H4 (cell line): ENCODE data around the gene KIAA0930. TPM values are rescaled to one million over a fixed set of nuclear protein-coding genes. Genes with fewer than 3 reads are reported as not detected.
"Not testable (repeated sequence)": the region's sequence is repeated elsewhere in the genome, so short reads cannot be mapped to it uniquely, and the experiment has no call there.

Source experiments
- DNase-seq: peaks from one replicate; pipeline ENCODE4 v3.0.0-alpha.2; 2015; ENCODE audit warnings: low spot score
- total RNA-seq: library from RNA; depleted of rRNA; stranded (reverse); fragments of >200 nt; shearing (Covaris generic); gene quantifications from 2 replicates; pipeline ENCODE4 v1.2.3, GENCODE V29; 2014; rRNA removed

Gene KIAA0930
- total RNA-seq: 76.7 and 97.2 TPM in 2 replicates

GRCh38 chr22:45240810-45241631 lies at the start of gene KIAA0930:
Gene KIAA0930, minus strand, starts transcription at chr22:45240894. Its CDS starts 191 bp downstream, at chr22:45240703.
- no peak for DNase-seq

- DNase-seq: no peak
Measured at GRCh38 chr22:45286854-45287551, 46.3 kb upstream of the KIAA0930 start.

GRCh38 chr22:45285263-45286058 lies 44.8 kb upstream of the KIAA0930 start:
- no peak for DNase-seq

GRCh38 chr22:45284705-45285262 lies 44.1 kb upstream of the KIAA0930 start, which contains the start of gene UPK3A:
Gene UPK3A, plus strand, starts transcription at chr22:45284949. Its CDS starts 65 bp downstream, at chr22:45285014.
- no peak for DNase-seq

GRCh38 chr22:45281010-45281409 lies 40.3 kb upstream of the KIAA0930 start:
- no peak for DNase-seq

GRCh38 chr22:45280587-45280980 lies 39.9 kb upstream of the KIAA0930 start:
- no peak for DNase-seq

GRCh38 chr22:45278125-45278524 lies 37.4 kb upstream of the KIAA0930 start:
- no peak for DNase-seq

- DNase-seq: not testable (repeated sequence)
Measured at GRCh38 chr22:45277720-45278119, 37.0 kb upstream of the KIAA0930 start.

- no peak for DNase-seq
Measured at GRCh38 chr22:45276507-45277105, 35.9 kb upstream of the KIAA0930 start.

- DNase-seq: no peak
Measured at GRCh38 chr22:45273452-45274075, 32.9 kb upstream of the KIAA0930 start.

GRCh38 chr22:45272498-45272897 lies 31.8 kb upstream of the KIAA0930 start:
- no peak for DNase-seq

GRCh38 chr22:45271667-45272201 lies 31.0 kb upstream of the KIAA0930 start:
- DNase-seq: no peak

GRCh38 chr22:45270095-45271020 lies 29.7 kb upstream of the KIAA0930 start:
- DNase-seq: no peak

GRCh38 chr22:45268958-45269844 lies 28.5 kb upstream of the KIAA0930 start:
- DNase-seq: peak; percentile 47

GRCh38 chr22:45268167-45268957 lies 27.7 kb upstream of the KIAA0930 start:
- no peak for DNase-seq

GRCh38 chr22:45265535-45265934 lies 24.8 kb upstream of the KIAA0930 start:
- no peak for DNase-seq

GRCh38 chr22:45263463-45264269 lies 23.0 kb upstream of the KIAA0930 start:
- DNase-seq: peak; percentile 76
